OCI-LY3 (cell line): ENCODE data around the gene FRMD4B.
A peak's percentile ranks its signal among the peaks of the same experiment; 100 is the strongest.

ENCODE experiments used
- H2AFZ ChIP-seq: fragments of 200-600, 300-600 bp; shearing (Covaris generic); 2 replicates; pipeline ENCODE4 v1.6.0; 2014; ENCODE audit warnings: antibody characterized with exemption, low read depth, low read length
- H3K27ac ChIP-seq: fragments of 200-600, 300-600 bp; sonication (generic); 2 replicates; pipeline ENCODE4 v1.5.1; 2014; ENCODE audit warnings: mild to moderate bottlenecking, low read length, moderate library complexity, mixed read lengths
- H3K27me3 ChIP-seq: fragments of 200-600, 300-600 bp; sonication (generic); 2 replicates; pipeline ENCODE4 v1.6.1; 2014; ENCODE audit warnings: low read depth, low read length, mixed read lengths
- H3K36me3 ChIP-seq: fragments of 200-600, 300-600 bp; sonication (generic); replicated peaks from 2 replicates; pipeline ENCODE3; 2014; ENCODE audit warnings: low read depth, low read length, mixed read lengths
- H3K4me1 ChIP-seq: fragments of 300-600, 200-600 bp; sonication (generic); 2 replicates; pipeline ENCODE4 v1.6.1; 2014; ENCODE audit warnings: low read length, mixed read lengths
- H3K4me2 ChIP-seq: fragments of 200-600, 300-600 bp; sonication (generic); 2 replicates; pipeline ENCODE4 v1.6.1; 2014; ENCODE audit warnings: low read length, mixed read lengths
- H3K4me3 ChIP-seq: fragments of 300-600, 200-600 bp; sonication (generic); 2 replicates; pipeline ENCODE4 v1.5.1; 2014; ENCODE audit warnings: antibody characterized with exemption, mild to moderate bottlenecking, low read length, moderate library complexity
- H3K79me2 ChIP-seq: fragments of 300-600, 200-600 bp; shearing (Covaris generic); 2 replicates; pipeline ENCODE4 v1.6.1; 2014; ENCODE audit warnings: mild to moderate bottlenecking, low read length, mixed read lengths
- H3K9ac ChIP-seq: fragments of 300-600, 200-600 bp; shearing (Covaris generic); 2 replicates; pipeline ENCODE4 v1.6.0; 2014; ENCODE audit warnings: mild to moderate bottlenecking, low read length, moderate library complexity
- H3K9me3 ChIP-seq: fragments of 200-600, 300-600 bp; shearing (Covaris generic); 2 replicates; pipeline ENCODE4 v1.6.1; 2014; ENCODE audit warnings: low read length, mixed read lengths; ENCODE audit not compliant: insufficient read depth
- H4K20me1 ChIP-seq: fragments of 200-600, 300-600 bp; sonication (generic); 2 replicates; pipeline ENCODE4 v1.6.1; 2016; ENCODE audit warnings: low read length, mixed read lengths; ENCODE audit not compliant: insufficient read depth
- CTCF ChIP-seq: fragments of 200-600, 300-600 bp; sonication (generic); IDR thresholded peaks from 2 replicates; pipeline ENCODE4 v1.5.1; 2014; ENCODE audit warnings: antibody characterized with exemption, low read length, low read depth
- EZH2phosphoT487 ChIP-seq: fragments of 200-600 bp; shearing (Covaris generic); IDR thresholded peaks from 2 replicates; pipeline ENCODE4 v1.6.1; 2018; ENCODE audit warnings: antibody characterized with exemption, mixed run types, low read depth

Gene FRMD4B

GRCh38 chr3:69212411-69213160 is 173.3 kb downstream of the FRMD4B start:
- TF ChIP-seq EZH2phosphoT487: no peak
- TF ChIP-seq CTCF: no peak
- Histone ChIP-seq H4K20me1 (no peaks in the 10 kb centered on the region), H3K9me3 (no peaks in the 10 kb centered on the region), H3K27ac (no peak overlapping the region), H3K4me1 (peaks cover 9% of the 10 kb centered on the region), H3K4me3 (no peak overlapping the region), H3K36me3 (no peaks in the 10 kb centered on the region), H2AFZ (no peak overlapping the region), H3K9ac (no peak overlapping the region), H3K79me2 (no peaks in the 10 kb centered on the region), H3K27me3 (0 out of 2 replicates have a peak, but pooled peaks cover 2% of the 10 kb centered on the region), H3K4me2 (peak overlapping the region; percentile 6)

DNA sequence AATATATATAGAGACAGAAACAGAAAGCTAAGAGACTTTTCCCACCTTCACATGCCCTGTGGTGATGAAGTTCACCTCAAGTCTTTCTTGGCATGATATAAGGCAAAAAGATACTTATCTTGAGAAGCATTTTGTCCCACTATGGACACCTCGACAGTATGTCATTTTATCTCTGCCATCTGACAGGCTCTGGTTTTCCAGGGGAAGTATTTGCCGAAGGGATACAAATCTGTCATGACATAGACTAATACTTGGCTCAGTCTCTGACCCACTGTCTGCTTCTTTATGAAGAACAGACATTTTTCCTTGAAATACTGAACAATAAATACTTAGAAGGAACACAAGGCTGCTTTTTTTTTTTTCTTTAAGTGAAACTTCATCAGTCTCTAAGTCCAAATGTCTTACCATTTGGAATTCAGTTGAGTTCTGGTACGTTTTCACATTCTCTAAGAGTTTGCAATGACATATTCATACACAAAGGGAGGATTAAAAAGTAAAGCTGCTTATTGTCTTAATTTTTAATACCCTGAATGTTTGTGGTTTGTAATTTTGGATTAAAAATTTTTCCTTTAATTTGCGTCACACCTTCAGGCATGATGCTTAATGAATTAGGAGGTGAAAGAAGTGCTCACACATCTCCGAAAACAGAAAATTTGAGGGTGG is 175.7 kb downstream of the FRMD4B start:
- Histone ChIP-seq H3K79me2 (no peaks in the 10 kb centered on the region), H3K27me3 (no peaks in the 10 kb centered on the region), H3K4me3 (no peak overlapping the region), H3K4me2 (no peak overlapping the region), H3K4me1 (peaks cover 20% of the 10 kb centered on the region), H3K36me3 (no peaks in the 10 kb centered on the region), H3K9me3 (no peaks in the 10 kb centered on the region), H2AFZ (no peak overlapping the region), H3K9ac (no peak overlapping the region), H4K20me1 (no peaks in the 10 kb centered on the region), H3K27ac (no peak overlapping the region)
- TF ChIP-seq EZH2phosphoT487 (no peak), CTCF (no peak)

GRCh38 chr3:69209413-69209812 is 176.5 kb downstream of the FRMD4B start:
- no peaks in the 10 kb centered on the region for H3K79me2 ChIP-seq
- no peaks in the 10 kb centered on the region for H4K20me1 ChIP-seq

More at GRCh38 chr3:69209413-69209812, 176.5 kb downstream of the FRMD4B start:
- TF ChIP-seq CTCF: no peak
- TF ChIP-seq EZH2phosphoT487: no peak
- Histone ChIP-seq H3K9ac (no peak overlapping the region), H3K4me2 (no peak overlapping the region), H3K4me1 (peaks cover 26% of the 10 kb centered on the region), H2AFZ (no peak overlapping the region), H3K4me3 (no peak overlapping the region), H3K36me3 (no peaks in the 10 kb centered on the region), H3K9me3 (no peaks in the 10 kb centered on the region), H3K27me3 (no peaks in the 10 kb centered on the region), H3K27ac (no peak overlapping the region)
